HL-60 (cell line): ENCODE measurements around the gene XPC.

ENCODE experiments used
- DNase-seq, 2 experiments: peaks; one replicate each; pipeline ENCODE4 v3.0.0-alpha.2; 2010 to 2020; ENCODE audit warnings: low read depth in 1 of 2, low spot score in 1 of 2
- H3K27ac ChIP-seq: fragments of 250-450 bp; sonication (Bioruptor Pico); replicated peaks from 2 replicates; pipeline ENCODE4 v1.5.1; 2020; ENCODE audit warnings: mild to moderate bottlenecking, moderate library complexity
- H3K27me3 ChIP-seq: fragments of 250-450 bp; sonication (Bioruptor Pico); 2 replicates; pipeline ENCODE4 v1.5.1; 2021; ENCODE audit warnings: mild to moderate bottlenecking, moderate library complexity; ENCODE audit not compliant: insufficient read depth, poor library complexity, severe bottlenecking
- H3K4me3 ChIP-seq: replicated peaks from 2 replicates; pipeline ENCODE4 v1.5.1; 2011; ENCODE audit warnings: mild to moderate bottlenecking, control low read depth, low read length; ENCODE audit not compliant: insufficient read depth
- GABPA ChIP-seq: IDR thresholded peaks from 2 replicates; pipeline ENCODE4 v1.6.1; 2012; ENCODE audit warnings: low read depth
- POLR2AphosphoS5 ChIP-seq: IDR thresholded peaks from 2 replicates; pipeline ENCODE4 v1.6.1; 2012; ENCODE audit warnings: low read depth
- SPI1 ChIP-seq: IDR thresholded peaks from 2 replicates; pipeline ENCODE4 v1.6.1; 2012; ENCODE audit warnings: low read depth, mild to moderate bottlenecking, borderline replicate concordance
- TF ChIP-seq, protein P1 (sequence below): IDR thresholded peaks from 2 replicates; pipeline ENCODE4 v1.6.1; 2012; ENCODE audit warnings: low read depth; ENCODE audit not compliant: insufficient replicate concordance
- TF ChIP-seq, protein P2 (sequence below): IDR thresholded peaks from one replicate; pipeline ENCODE4 v1.5.1; 2011; ENCODE audit warnings: low read length, control low read depth, inconsistent platforms; ENCODE audit not compliant: insufficient read depth

XPC gene

DNA sequence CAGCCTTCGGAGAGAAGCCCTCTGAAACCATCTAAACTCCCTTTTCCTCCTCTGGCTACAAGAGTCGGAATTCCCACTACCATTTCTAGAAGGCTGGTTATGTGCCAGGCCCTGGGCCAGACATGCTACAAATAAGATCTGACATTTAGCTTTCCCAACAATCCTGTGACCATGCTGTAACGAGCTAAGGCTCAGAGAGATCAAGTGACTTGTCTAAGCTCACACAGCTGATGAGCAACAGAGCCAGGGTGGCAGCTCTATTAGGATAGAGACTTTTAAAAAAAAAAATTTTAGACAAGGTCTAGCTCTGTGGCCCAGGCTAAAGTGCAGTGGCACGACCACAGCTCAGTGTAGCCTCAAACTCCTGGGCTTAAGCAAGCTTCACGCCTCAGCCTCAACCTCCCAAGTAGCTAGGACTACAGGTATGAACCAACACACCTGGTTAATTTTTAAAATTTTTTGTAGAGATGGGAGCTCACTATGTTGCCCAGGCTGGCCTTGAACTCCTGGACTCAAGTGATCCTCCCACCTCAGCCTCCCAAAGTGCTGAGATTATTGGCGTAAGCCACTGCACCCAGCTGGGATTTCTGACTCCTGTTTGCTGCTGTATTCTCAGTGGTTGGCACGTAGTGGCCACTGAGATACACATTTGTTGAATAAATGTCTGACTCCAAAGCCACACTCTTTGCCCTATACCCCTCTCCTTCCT lies 34.8 kb upstream of the XPC start:
- DNase-seq: no peak
- TF ChIP-seq, protein P1, sequence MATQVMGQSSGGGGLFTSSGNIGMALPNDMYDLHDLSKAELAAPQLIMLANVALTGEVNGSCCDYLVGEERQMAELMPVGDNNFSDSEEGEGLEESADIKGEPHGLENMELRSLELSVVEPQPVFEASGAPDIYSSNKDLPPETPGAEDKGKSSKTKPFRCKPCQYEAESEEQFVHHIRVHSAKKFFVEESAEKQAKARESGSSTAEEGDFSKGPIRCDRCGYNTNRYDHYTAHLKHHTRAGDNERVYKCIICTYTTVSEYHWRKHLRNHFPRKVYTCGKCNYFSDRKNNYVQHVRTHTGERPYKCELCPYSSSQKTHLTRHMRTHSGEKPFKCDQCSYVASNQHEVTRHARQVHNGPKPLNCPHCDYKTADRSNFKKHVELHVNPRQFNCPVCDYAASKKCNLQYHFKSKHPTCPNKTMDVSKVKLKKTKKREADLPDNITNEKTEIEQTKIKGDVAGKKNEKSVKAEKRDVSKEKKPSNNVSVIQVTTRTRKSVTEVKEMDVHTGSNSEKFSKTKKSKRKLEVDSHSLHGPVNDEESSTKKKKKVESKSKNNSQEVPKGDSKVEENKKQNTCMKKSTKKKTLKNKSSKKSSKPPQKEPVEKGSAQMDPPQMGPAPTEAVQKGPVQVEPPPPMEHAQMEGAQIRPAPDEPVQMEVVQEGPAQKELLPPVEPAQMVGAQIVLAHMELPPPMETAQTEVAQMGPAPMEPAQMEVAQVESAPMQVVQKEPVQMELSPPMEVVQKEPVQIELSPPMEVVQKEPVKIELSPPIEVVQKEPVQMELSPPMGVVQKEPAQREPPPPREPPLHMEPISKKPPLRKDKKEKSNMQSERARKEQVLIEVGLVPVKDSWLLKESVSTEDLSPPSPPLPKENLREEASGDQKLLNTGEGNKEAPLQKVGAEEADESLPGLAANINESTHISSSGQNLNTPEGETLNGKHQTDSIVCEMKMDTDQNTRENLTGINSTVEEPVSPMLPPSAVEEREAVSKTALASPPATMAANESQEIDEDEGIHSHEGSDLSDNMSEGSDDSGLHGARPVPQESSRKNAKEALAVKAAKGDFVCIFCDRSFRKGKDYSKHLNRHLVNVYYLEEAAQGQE: no peak
- TF ChIP-seq SPI1 (no peak), GABPA (no peak), POLR2AphosphoS5 (no peak)
- TF ChIP-seq, protein P2, sequence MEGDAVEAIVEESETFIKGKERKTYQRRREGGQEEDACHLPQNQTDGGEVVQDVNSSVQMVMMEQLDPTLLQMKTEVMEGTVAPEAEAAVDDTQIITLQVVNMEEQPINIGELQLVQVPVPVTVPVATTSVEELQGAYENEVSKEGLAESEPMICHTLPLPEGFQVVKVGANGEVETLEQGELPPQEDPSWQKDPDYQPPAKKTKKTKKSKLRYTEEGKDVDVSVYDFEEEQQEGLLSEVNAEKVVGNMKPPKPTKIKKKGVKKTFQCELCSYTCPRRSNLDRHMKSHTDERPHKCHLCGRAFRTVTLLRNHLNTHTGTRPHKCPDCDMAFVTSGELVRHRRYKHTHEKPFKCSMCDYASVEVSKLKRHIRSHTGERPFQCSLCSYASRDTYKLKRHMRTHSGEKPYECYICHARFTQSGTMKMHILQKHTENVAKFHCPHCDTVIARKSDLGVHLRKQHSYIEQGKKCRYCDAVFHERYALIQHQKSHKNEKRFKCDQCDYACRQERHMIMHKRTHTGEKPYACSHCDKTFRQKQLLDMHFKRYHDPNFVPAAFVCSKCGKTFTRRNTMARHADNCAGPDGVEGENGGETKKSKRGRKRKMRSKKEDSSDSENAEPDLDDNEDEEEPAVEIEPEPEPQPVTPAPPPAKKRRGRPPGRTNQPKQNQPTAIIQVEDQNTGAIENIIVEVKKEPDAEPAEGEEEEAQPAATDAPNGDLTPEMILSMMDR: no peak
- Histone ChIP-seq H3K27ac (no peak overlapping the region), H3K4me3 (no peak overlapping the region), H3K27me3 (no peaks in the 10 kb centered on the region)

DNA sequence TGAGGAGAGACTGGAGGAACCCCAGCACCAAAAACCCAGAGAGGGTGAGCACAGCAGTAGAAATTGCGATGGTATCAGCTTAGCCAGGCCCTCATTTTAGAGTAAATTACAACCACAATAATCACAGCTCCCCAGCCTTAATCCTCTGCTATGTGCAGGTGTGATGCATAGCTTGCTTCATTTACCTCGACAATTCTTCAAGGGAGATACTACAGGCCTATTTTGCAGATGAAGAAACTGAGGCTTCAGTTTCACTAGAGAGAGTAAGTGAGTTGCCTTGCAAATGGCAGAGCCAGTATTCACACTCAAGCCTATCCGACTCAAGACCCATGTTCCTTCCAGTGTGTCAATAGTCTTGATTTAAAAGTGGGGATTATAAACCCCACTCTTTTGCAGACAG lies 33.6 kb upstream of the XPC start:
- TF ChIP-seq POLR2AphosphoS5 (no peak), GABPA (no peak), SPI1 (no peak)
- TF ChIP-seq, protein P2: no peak
- TF ChIP-seq, protein P1: no peak
- Histone ChIP-seq H3K4me3 (no peak overlapping the region), H3K27ac (no peak overlapping the region), H3K27me3 (no peaks in the 10 kb centered on the region)
- DNase-seq: no peak

DNA sequence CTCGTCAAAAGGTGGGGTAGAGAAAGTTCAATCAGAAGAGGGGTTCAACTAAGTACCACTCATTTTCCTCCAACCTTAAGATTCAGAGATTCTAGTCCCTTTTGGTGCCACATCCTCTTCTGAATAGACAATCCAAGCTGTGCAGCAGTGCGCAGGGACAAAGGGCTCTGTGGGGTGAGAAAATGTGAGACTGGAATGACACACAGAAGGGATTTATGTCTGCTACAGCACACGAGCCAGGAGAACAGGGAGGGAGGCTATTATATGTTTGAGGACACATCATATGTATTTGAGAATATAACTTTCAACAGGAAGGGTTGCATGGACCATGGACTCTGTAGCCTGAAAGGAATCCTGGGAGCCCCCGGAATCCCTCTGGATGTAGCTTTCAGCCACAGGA lies 33.2 kb upstream of the XPC start:
- TF ChIP-seq SPI1: no peak
- TF ChIP-seq, protein P1: no peak
- no peak overlapping the region for H3K27ac ChIP-seq
- no peak for DNase-seq

More for the DNA sequence above, 33.2 kb upstream of the XPC start:
- Histone ChIP-seq H3K27me3 (no peaks in the 10 kb centered on the region), H3K4me3 (no peak overlapping the region)
